Activated B cell treated with CpG ODN at 0.5 μM for 24 hours (primary cell): ENCODE measurements around the gene ITIH2. TPM values are rescaled to one million over a fixed set of nuclear protein-coding genes. Genes with fewer than 3 reads are reported as not detected.
"Not testable (repeated sequence)": the region's sequence is repeated elsewhere in the genome, so short reads cannot be mapped to it uniquely, and the experiment has no call there.

Experiments
- ATAC-seq: fragments of 200-7000 bp; cut with Tn5 transposase; one replicate; pipeline ENCODE4 v1.10.0; 2021; ENCODE audit warnings: low read depth, mild to moderate bottlenecking, moderate library complexity
- CTCF ChIA-PET: fragments of 350-600 bp; sonication (Branson Sonifier 250); formaldehyde crosslinking; loops from one replicate; lab custom pipeline; 2021; ENCODE audit warnings: antibody characterized with exemption; lab: Charles Lee
- POLR2A ChIA-PET: fragments of 350-600 bp; sonication (Branson Sonifier 250); formaldehyde crosslinking; loops from one replicate; lab custom pipeline; 2021; ENCODE audit warnings: antibody characterized with exemption; lab: Charles Lee
- DNase-seq: peaks from one replicate; pipeline ENCODE4 v3.0.0; 2022
- H3K27ac Mint-ChIP-seq: one replicate; pipeline ENCODE4 v1.8.0; 2020; ENCODE audit warnings: mixed read lengths
- H3K27me3 Mint-ChIP-seq: one replicate; pipeline ENCODE4 v1.8.0; 2021; ENCODE audit warnings: mixed read lengths
- H3K36me3 Mint-ChIP-seq: one replicate; pipeline ENCODE4 v1.8.0; 2021; ENCODE audit warnings: low read depth, mixed read lengths
- H3K4me1 Mint-ChIP-seq: one replicate; pipeline ENCODE4 v1.8.0; 2021; ENCODE audit warnings: mixed read lengths
- H3K4me3 Mint-ChIP-seq: one replicate; pipeline ENCODE4 v1.8.0; 2020; ENCODE audit warnings: mild to moderate bottlenecking, mixed read lengths
- H3K9me3 Mint-ChIP-seq: one replicate; pipeline ENCODE4 v1.8.0; 2020; ENCODE audit warnings: mixed read lengths
- intact Hi-C: fragments of 100-400 bp; cut with micrococcal nuclease; formaldehyde crosslinking; loops from one replicate; pipeline ENCODE4 v1.15.1; 2024
- total RNA-seq: library from RNA; stranded (reverse); gene quantifications from 2 replicates; pipeline ENCODE4 v1.2.3, GENCODE V29; 2022
- TF ChIP-seq, protein P1 (sequence below): fragments of 200-600 bp; IDR thresholded peaks from one replicate; pipeline ENCODE4 v1.8.0; 2022; ENCODE audit warnings: antibody characterized with exemption, mild to moderate bottlenecking

Gene ITIH2
- total RNA-seq, 1 donor from 2014 or later: not detected

DNA sequence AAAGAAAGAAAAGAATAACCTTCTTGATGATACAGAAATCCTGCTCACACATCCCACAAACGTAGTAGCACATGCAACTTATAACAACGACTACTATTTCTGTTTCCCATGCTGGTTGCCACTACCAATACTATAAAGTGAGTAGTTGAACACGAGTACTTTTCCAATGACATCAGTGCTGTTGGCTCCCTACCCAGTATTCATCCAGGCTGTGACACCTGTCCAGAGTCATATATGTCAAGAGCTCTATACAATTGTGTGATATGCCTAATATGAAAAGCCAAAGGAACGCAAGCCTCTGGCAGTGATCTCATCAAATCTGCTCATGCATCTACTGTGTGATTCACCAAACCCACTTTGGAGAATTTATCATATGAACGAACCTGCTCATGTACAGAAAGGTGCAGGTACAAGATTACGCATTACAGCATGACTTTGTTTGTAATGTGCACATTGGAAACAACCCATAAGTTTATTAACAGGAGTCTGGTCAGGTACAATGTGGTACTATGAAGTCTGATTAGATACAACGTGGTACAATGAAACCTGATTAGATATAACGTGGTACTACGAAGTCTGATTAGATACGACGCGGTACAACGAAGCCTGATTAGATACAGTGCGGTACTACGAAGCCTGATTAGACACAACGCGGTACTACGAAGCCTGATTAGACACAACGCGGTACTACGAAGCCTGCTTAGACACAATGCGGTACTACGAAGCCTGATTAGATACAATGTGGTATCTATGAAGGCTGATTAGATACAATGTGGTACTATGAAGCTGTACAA lies 30.6 kb upstream of the ITIH2 start:
- Mint-ChIP-seq H3K27me3 (peaks cover 48% of the 10 kb centered on the region), H3K27ac (no peak overlapping the region), H3K36me3 (no peaks in the 10 kb centered on the region), H3K4me3 (no peak overlapping the region), H3K4me1 (peaks cover 4% of the 10 kb centered on the region), H3K9me3 (no peaks in the 10 kb centered on the region)
- intact Hi-C loops: no loop called here
- ChIA-PET POLR2A (no interaction called here), CTCF (no interaction called here)
- DNase-seq: no peak
- ATAC-seq: no peak
- TF ChIP-seq, protein P1, sequence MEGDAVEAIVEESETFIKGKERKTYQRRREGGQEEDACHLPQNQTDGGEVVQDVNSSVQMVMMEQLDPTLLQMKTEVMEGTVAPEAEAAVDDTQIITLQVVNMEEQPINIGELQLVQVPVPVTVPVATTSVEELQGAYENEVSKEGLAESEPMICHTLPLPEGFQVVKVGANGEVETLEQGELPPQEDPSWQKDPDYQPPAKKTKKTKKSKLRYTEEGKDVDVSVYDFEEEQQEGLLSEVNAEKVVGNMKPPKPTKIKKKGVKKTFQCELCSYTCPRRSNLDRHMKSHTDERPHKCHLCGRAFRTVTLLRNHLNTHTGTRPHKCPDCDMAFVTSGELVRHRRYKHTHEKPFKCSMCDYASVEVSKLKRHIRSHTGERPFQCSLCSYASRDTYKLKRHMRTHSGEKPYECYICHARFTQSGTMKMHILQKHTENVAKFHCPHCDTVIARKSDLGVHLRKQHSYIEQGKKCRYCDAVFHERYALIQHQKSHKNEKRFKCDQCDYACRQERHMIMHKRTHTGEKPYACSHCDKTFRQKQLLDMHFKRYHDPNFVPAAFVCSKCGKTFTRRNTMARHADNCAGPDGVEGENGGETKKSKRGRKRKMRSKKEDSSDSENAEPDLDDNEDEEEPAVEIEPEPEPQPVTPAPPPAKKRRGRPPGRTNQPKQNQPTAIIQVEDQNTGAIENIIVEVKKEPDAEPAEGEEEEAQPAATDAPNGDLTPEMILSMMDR: no peak

GRCh38 chr10:7679256-7679655 lies 23.9 kb upstream of the ITIH2 start:
- TF ChIP-seq, protein P1: no peak
- DNase-seq (no peak), ATAC-seq (no peak)
- ChIA-PET POLR2A (no interaction called here), CTCF (no interaction called here)
- no peak overlapping the region for H3K4me3 Mint-ChIP-seq
- no peak overlapping the region for H3K27ac Mint-ChIP-seq
- H3K4me1 Mint-ChIP-seq: no peaks in the 10 kb centered on the region
- H3K27me3 Mint-ChIP-seq: peaks cover 40% of the 10 kb centered on the region
- H3K9me3 Mint-ChIP-seq: peaks cover 2% of the 10 kb centered on the region
- H3K36me3 Mint-ChIP-seq: no peaks in the 10 kb centered on the region
- intact Hi-C loops: no loop called here

GRCh38 chr10:7680078-7680477 lies 23.0 kb upstream of the ITIH2 start:
- H3K4me3 Mint-ChIP-seq, H3K9me3 Mint-ChIP-seq, H3K4me1 Mint-ChIP-seq, H3K36me3 Mint-ChIP-seq, ATAC-seq, POLR2A ChIA-PET, DNase-seq, H3K27ac Mint-ChIP-seq, CTCF ChIA-PET: not testable (repeated sequence)
- H3K27me3 Mint-ChIP-seq: peaks cover 39% of the 10 kb centered on the region
- intact Hi-C loops: loop anchor here (10.0 kb wide), 1 partner anchor 835 kb away; no protein-coding TSS in a partner anchor

DNA sequence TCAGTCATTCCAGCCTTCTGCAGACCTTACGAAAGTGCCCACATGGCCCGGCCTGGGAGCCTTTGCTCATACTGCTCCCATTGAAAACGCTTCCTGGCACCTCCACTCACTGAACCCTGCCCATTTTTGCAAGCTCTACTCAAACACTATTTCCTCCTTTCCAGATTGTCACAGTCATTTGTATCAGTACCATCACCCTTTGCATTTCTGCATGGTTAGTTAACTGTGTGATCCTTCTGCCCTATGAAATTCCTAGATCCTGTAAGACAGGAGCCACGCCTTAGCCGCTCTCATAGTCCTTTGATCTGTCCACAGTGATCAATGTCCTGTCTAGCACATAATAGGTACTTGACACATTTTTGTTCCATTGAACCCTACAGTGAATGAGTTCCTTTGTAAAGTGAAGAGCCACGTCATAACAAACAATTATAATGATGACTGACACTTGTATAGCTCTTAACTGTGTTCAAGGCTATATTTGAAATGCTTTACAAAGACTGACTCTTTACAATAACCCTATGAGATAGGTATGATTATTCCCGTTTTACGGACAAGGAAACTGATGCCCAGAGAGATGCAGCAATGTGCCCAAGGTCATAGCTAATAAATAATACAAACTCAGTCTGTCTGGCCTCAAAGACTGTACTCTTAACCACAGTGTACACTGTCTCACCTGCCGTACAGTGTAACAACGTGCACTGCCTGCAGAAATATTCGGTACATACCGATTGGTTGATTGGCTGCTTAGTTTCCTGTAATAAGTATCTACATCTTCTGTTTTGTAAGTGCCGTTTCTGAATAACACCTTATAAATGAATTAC lies 16.6 kb upstream of the ITIH2 start:
- intact Hi-C loops: loop anchor here (1.0 to 10.0 kb wide), 11 partner anchors 161 to 1616 kb away; no protein-coding TSS in a partner anchor
- no peak for DNase-seq
- TF ChIP-seq, protein P1: no peak
- ChIA-PET CTCF (interaction anchor here (0.6 to 6.5 kb wide), 25 partner anchors 9 to 1018 kb away, joined by 3 to 86 read pairs (median 5); partner anchors contain the start of genes ITIH2 and SFMBT2), POLR2A (no interaction called here)
- ATAC-seq: no peak
- H3K36me3 Mint-ChIP-seq: no peaks in the 10 kb centered on the region
- H3K27me3 Mint-ChIP-seq: peaks cover 25% of the 10 kb centered on the region
- no peak overlapping the region for H3K27ac Mint-ChIP-seq
- peaks cover 16% of the 10 kb centered on the region for H3K9me3 Mint-ChIP-seq
- peaks cover 4% of the 10 kb centered on the region for H3K4me1 Mint-ChIP-seq
- no peak overlapping the region for H3K4me3 Mint-ChIP-seq

- Mint-ChIP-seq H3K27ac (no peak overlapping the region), H3K9me3 (peaks cover 16% of the 10 kb centered on the region), H3K4me3 (no peak overlapping the region), H3K36me3 (no peaks in the 10 kb centered on the region), H3K4me1 (peaks cover 4% of the 10 kb centered on the region), H3K27me3 (peaks cover 23% of the 10 kb centered on the region)
- ChIA-PET CTCF (interaction anchor here (0.8 to 6.5 kb wide), 26 partner anchors 11 to 1018 kb away, joined by 3 to 86 read pairs (median 4); partner anchors contain the start of genes ITIH2 and SFMBT2), POLR2A (no interaction called here)
- TF ChIP-seq, protein P1: peak; percentile 35
- intact Hi-C loops: loop anchor here (1.0 to 10.0 kb wide), 11 partner anchors 162 to 1615 kb away; no protein-coding TSS in a partner anchor
- ATAC-seq: peak; percentile 89
- DNase-seq: peak; percentile 43
These were observed 15.7 kb upstream of the ITIH2 start for GRCh38 chr10:7687228-7687907.
